Measurements from ENCODE around the gene GRIK5. TPM values are rescaled to one million over a fixed set of nuclear protein-coding genes. Genes with fewer than 3 reads are reported as not detected.

Gene GRIK5
- total RNA-seq, 1 experiment from 2014 or later = 43.1 TPM

DNA sequence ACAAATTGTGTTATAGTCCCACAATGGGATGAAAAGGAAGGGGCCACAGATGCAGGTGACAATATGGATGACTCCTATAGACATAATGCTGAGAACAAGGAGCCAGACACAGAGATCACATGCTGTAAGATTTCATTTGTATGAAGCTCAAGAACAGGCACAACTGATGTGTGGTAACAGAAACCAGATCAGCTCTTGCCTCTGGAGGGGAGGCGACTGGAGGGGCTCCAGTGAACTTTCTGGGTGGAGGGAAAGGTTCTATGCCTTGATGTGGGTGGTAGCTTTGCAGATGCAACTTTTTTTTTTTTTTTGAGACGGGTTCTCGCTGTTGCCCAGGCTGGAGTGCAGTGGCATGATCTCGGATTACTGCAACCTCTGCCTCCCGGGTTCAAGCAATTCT lies 104.9 kb downstream of the GRIK5 start:
- Histone ChIP-seq H2AK5ac (ENCODE audit: insufficient read length, low read length) (no peak overlapping the region), H3K27me3 (ENCODE audit: insufficient read depth, low read length) (no peaks in the 10 kb centered on the region), H2BK15ac (ENCODE audit: low read depth, low read length) (no peak overlapping the region), H3K23me2 (ENCODE audit: insufficient read length, low read depth, low read length, poor library complexity, severe bottlenecking) (no peaks in the 10 kb centered on the region), H3K14ac (ENCODE audit: insufficient read depth, low read length) (no peak overlapping the region), H2AFZ (ENCODE audit: low read length) (no peak overlapping the region), H4K20me1 (ENCODE audit: control insufficient read depth, insufficient read depth, insufficient read length) (no peaks in the 10 kb centered on the region), H3K18ac (ENCODE audit: insufficient read length, low read depth, low read length) (no peak overlapping the region), H3K9me3 (ENCODE audit: control insufficient read depth, low read depth, low read length) (no peaks in the 10 kb centered on the region), H3K4ac (ENCODE audit: low read depth, low read length) (no peak overlapping the region), H2BK12ac (ENCODE audit: insufficient read length, low read depth, low read length) (no peak overlapping the region), H2BK5ac (ENCODE audit: insufficient read length, low read length) (no peak overlapping the region), H3K79me2 (ENCODE audit: insufficient read depth, low read length) (no peaks in the 10 kb centered on the region), H3K79me1 (ENCODE audit: insufficient read depth, low read depth, low read length, poor library complexity, severe bottlenecking) (no peaks in the 10 kb centered on the region), H3K4me1 (ENCODE audit: insufficient read depth, low read length) (no peaks in the 10 kb centered on the region), H4K91ac (ENCODE audit: insufficient read length, low read depth, low read length) (no peak overlapping the region), H3K9ac (ENCODE audit: extremely low read depth, insufficient read length, low read length) (no peak overlapping the region), H3T11ph (ENCODE audit: low read length) (no peak overlapping the region), H3K56ac (ENCODE audit: insufficient read length, low read depth, low read length) (no peak overlapping the region), H3K27ac (ENCODE audit: insufficient read length, low read depth, low read length) (no peak overlapping the region), H2BK20ac (ENCODE audit: low read depth, low read length, poor library complexity, severe bottlenecking) (no peak overlapping the region), H2BK120ac (ENCODE audit: low read depth, low read length, poor library complexity, severe bottlenecking) (no peak overlapping the region), H4K5ac (ENCODE audit: insufficient read length, low read depth, low read length) (no peak overlapping the region), H3K4me2 (ENCODE audit: insufficient read depth, insufficient read length, low read length) (no peak overlapping the region), H4K8ac (replicated peaks; ENCODE audit: insufficient read length, low read depth, low read length) (no peak overlapping the region), H3K23ac (ENCODE audit: insufficient read length, low read depth, low read length) (no peak overlapping the region)
- H3K27me3 Mint-ChIP-seq (ENCODE audit: low read depth) = no peaks in the 10 kb centered on the region
- no peaks in the 10 kb centered on the region for H3K9me3 Mint-ChIP-seq
- WGBS (ENCODE audit: extremely low coverage, insufficient read length, low lambda C conversion rate) = no CpG with 5 or more reads among the region's 5 CpGs
- no peak for DNase-seq
- no peak overlapping the region for H3K27ac Mint-ChIP-seq
- TF ChIP-seq, protein P1, sequence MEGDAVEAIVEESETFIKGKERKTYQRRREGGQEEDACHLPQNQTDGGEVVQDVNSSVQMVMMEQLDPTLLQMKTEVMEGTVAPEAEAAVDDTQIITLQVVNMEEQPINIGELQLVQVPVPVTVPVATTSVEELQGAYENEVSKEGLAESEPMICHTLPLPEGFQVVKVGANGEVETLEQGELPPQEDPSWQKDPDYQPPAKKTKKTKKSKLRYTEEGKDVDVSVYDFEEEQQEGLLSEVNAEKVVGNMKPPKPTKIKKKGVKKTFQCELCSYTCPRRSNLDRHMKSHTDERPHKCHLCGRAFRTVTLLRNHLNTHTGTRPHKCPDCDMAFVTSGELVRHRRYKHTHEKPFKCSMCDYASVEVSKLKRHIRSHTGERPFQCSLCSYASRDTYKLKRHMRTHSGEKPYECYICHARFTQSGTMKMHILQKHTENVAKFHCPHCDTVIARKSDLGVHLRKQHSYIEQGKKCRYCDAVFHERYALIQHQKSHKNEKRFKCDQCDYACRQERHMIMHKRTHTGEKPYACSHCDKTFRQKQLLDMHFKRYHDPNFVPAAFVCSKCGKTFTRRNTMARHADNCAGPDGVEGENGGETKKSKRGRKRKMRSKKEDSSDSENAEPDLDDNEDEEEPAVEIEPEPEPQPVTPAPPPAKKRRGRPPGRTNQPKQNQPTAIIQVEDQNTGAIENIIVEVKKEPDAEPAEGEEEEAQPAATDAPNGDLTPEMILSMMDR (conservative IDR thresholded peaks at IDR 0.05) = no peak
- H3K4me3 Mint-ChIP-seq = no peak overlapping the region
- peaks cover 0 to 8% of the 10 kb centered on the region in 2 experiments; a peak in 2 of 4 replicates for H3K4me1 Mint-ChIP-seq
- peaks cover 0 to 11% (median 2%) of the 10 kb centered on the region in 3 experiments; a peak in 2 of 7 replicates for H3K36me3 Mint-ChIP-seq (ENCODE audit: insufficient read depth in 1 of 3, low read depth in 3 of 3)

All from H9 (cell line).